Esophagus (tissue), 2 donors: ENCODE measurements around the gene CCDC192. TPM values are rescaled to one million over a fixed set of nuclear protein-coding genes. Genes with fewer than 3 reads are reported as not detected.

Experiments
- H3K27ac ChIP-seq, 2 donors: one replicate each; pipeline ENCODE4 v1.5.1; 2013; ENCODE audit warnings: low read depth in 2 of 2, mild to moderate bottlenecking in 2 of 2, inconsistent platforms in 1 of 2, low read length in 1 of 2, moderate library complexity in 1 of 2
- H3K27me3 ChIP-seq, 2 donors: one replicate each; pipeline ENCODE4 v1.6.1; 2013; ENCODE audit warnings: low read length in 2 of 2, control low read depth in 1 of 2, mild to moderate bottlenecking in 1 of 2; ENCODE audit not compliant: insufficient read depth in 2 of 2, control insufficient read depth in 1 of 2
- H3K36me3 ChIP-seq, 2 donors: one replicate each; pipeline ENCODE4 v1.6.1; 2013; ENCODE audit warnings: low read length in 1 of 2; ENCODE audit not compliant: control insufficient read depth in 2 of 2, insufficient read depth in 2 of 2
- H3K4me1 ChIP-seq, 2 donors: one replicate each; pipeline ENCODE4 v1.6.1; 2013; ENCODE audit warnings: low read length in 1 of 2; ENCODE audit not compliant: control insufficient read depth in 2 of 2, insufficient read depth in 2 of 2
- H3K4me3 ChIP-seq, 2 donors: one replicate each; pipeline ENCODE4 v1.5.1; 2013; ENCODE audit warnings: low read length in 2 of 2, mild to moderate bottlenecking in 2 of 2, low read depth in 1 of 2, moderate library complexity in 1 of 2
- H3K9me3 ChIP-seq, 2 donors: one replicate each; pipeline ENCODE4 v1.6.1; 2013; ENCODE audit warnings: mild to moderate bottlenecking in 2 of 2, low read depth in 1 of 2, low read length in 1 of 2, moderate library complexity in 1 of 2; ENCODE audit not compliant: control insufficient read depth in 2 of 2, insufficient read depth in 1 of 2
- WGBS, 2 donors: extraction: QIAGEN DNeasy Blood & Tissue Kit; methylation state at CpG; one replicate each; pipeline ENCODE4 v1.1.7; 2013; 5-methylcytosine and 5-hydroxymethylcytosine counted together
- polyA plus RNA-seq, 2 donors: library from polyadenylated mRNA; stranded (reverse); fragments of 200-250 nt; gene quantifications; one replicate each; pipeline ENCODE4 v1.2.3, GENCODE V29; 2013
- donor health status: healthy with polysubstance abuse.
- donor health status: Bipolar disorder and iron deficiency.

CCDC192 gene
- polyA plus RNA-seq, 2 donors: not detected

DNA sequence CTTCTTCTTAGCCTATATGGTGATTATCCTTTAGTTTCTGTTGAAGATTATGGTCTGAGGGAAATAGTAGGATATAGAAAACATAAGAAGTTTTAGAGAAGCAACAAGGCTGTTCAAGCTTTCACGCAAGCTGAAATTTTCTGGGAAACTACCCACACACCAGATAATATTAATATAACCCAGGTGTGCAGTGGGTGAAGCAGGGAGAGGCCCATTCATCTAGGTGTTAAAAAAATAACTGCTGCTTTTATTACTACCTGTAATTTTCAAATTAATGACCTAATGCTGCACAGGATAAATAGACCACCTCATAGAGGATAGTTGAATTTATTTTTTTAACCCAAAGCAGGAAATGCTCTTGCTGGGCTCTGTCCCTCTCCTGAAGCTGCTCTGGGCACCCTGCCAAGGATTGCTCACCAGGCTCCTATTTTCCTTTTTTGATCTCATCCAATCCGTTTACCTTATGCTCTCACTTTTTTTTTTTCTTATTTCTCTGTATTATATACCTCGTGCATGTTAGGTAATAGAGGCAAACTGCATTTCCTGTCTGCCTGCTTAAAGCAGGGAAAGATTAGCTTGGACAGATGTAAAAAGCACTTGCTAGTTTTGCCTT is 256.1 kb downstream of the CCDC192 start:
- Histone ChIP-seq H3K4me1 (peaks cover 4% of the 10 kb centered on the region in 2 donors), H3K27me3 (no peaks in the 10 kb centered on the region), H3K27ac (no peak overlapping the region), H3K4me3 (no peak overlapping the region), H3K9me3 (peaks cover 0 to 3% of the 10 kb centered on the region in 2 donors), H3K36me3 (no peaks in the 10 kb centered on the region)
- WGBS, 2 donors: 19 to 30% methylated on average over 3 of the region's 3 CpGs

DNA sequence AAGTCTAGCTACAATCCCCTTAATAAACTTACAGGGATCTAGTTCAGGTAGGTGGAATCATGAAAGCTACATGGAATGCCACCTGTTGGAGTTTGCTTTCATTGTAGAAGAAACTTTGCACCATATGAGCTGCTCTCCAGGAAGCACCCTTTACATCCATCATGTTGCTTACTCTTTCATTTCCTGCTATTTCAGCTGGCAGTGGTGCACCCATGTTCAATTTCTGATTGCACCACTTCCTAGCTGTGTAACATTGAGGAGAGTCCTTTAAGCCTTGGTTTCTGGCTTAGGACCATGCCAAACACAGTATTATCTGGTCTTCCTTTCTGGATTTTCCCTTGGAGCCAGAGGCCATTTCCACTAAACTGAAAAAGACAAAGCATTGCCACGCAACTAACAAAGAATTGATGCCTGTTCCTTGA is 257.1 kb downstream of the CCDC192 start:
- no peak overlapping the region for H3K27ac ChIP-seq
- peaks cover 0 to 3% of the 10 kb centered on the region in 2 donors for H3K9me3 ChIP-seq
- no peak overlapping the region for H3K4me3 ChIP-seq
- WGBS, 2 donors: 68 to 83% methylated on average over 1 of the region's 1 CpG
- peaks cover 4% of the 10 kb centered on the region in 2 donors for H3K4me1 ChIP-seq
- H3K27me3 ChIP-seq: no peaks in the 10 kb centered on the region
- H3K36me3 ChIP-seq: no peaks in the 10 kb centered on the region

DNA sequence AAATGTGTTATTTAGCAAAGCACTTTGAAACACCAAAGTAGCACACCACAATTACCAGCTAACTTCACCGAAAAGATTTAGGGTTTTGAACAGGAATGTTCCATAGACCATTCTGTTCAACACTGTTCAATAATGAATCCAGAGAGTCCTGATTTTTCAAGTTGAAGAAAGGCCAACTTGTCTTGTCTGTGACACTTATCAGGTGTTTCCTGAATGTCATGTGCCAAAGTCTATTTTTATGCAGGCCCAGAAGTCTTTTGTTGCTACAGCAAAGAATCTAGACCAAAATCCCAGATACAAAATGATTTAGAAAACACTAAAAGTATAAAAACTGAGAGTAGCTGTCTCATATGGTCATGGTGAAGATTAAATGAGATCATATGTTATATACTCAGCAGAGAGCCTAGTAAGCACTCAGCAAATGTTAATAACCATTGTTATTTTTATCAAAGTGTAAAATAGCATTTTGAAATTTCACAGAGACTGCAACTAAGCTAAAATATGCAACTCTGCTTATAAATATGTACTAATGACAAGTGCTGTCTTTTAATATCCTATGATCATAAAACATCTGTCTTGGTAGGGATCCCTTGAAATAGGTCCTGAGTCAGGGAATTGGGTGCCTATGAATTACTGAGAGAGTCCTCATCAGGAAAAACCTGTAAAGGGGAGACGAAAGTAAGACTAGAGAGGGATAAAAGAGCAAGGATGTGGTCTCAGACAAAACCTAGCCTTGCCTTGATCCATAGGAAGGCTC is 258.0 kb downstream of the CCDC192 start:
- Histone ChIP-seq H3K36me3 (no peaks in the 10 kb centered on the region), H3K9me3 (peaks cover 3% of the 10 kb centered on the region in 2 donors), H3K4me3 (no peak overlapping the region), H3K27ac (no peak overlapping the region), H3K27me3 (no peaks in the 10 kb centered on the region), H3K4me1 (peaks cover 4% of the 10 kb centered on the region in 2 donors)
- WGBS, 2 donors: 85 to 92% methylated on average over 2 of the region's 2 CpGs

DNA sequence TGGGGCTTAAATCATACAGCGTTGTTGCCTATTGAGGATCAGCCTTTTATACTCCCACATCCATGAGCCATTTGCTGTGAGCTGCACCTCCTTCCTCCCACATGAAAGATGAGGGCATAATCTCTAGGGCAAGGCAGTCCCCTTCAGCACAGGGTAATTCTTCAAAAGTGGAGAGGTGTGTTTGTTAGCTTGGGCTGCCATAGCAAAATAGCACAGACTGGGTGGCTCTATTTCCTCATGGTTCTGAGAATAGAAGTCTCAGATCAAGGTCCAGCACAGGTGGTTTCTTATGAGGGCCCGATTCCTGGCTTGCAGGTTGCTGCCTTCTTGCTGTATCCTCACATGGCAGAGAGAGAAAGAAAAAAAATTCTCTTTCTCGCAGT is 258.6 kb downstream of the CCDC192 start:
- H3K4me3 ChIP-seq: no peak overlapping the region
- WGBS, 2 donors: 77 to 94% methylated on average over 3 of the region's 3 CpGs
- H3K36me3 ChIP-seq: no peaks in the 10 kb centered on the region
- H3K27me3 ChIP-seq: no peaks in the 10 kb centered on the region
- H3K27ac ChIP-seq: no peak overlapping the region
- peaks cover 4% of the 10 kb centered on the region in 2 donors for H3K4me1 ChIP-seq
- peaks cover 3% of the 10 kb centered on the region in 2 donors for H3K9me3 ChIP-seq

DNA sequence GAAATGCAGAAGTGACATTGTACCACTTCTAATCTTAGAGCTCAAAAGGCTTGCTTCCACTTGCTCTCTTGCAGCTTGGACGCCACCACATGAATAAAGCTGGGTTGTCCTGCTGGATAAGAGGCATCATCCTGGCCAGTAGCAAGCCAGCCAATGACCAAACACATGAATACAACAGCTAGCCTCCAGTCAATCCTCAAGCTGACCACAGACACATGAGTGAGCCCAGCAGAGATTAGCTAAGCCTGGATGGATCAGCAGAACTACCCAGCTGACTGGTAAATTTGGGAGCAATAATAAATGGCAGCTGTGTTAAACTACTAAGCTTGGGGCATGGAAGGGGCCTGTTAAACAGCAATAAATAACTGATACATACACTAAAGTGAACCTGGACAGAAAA is 259.3 kb downstream of the CCDC192 start:
- Histone ChIP-seq H3K4me1 (peaks cover 0 to 2% of the 10 kb centered on the region in 2 donors), H3K27me3 (no peaks in the 10 kb centered on the region), H3K36me3 (no peaks in the 10 kb centered on the region), H3K27ac (no peak overlapping the region), H3K9me3 (peaks cover 0 to 3% of the 10 kb centered on the region in 2 donors), H3K4me3 (no peak overlapping the region)
- WGBS, 2 donors: 94 to 100% methylated on average over 1 of the region's 1 CpG

GRCh38 chr5:127963233-127963632 is 260.0 kb downstream of the CCDC192 start:
- Histone ChIP-seq H3K27me3 (no peaks in the 10 kb centered on the region), H3K9me3 (peaks cover 0 to 3% of the 10 kb centered on the region in 2 donors), H3K36me3 (no peaks in the 10 kb centered on the region), H3K4me1 (peaks cover 0 to 2% of the 10 kb centered on the region in 2 donors), H3K27ac (no peak overlapping the region), H3K4me3 (no peak overlapping the region)
- WGBS, 2 donors: 68% methylated on average over 1 of the region's 1 CpG

DNA sequence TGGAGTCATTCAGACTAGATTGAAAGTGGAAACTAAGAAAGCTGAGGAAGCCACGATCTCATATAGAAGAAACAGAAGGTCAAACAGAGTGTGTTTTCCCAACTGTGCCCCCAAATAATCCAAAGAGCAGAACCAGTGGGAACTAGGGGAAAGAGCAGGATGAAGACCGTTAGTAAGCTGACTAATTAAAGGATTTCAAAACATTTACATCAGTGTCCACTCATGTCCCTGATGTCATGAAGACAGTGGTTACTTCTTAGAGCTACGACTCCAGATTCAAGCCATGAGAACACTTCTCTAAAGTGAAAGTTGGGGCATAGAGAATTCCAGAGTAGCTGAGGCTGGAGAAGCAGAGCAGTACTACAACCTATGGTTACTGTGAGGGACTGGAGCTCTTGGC is 260.7 kb downstream of the CCDC192 start:
- 89 to 91% methylated on average over 3 of the region's 3 CpGs for WGBS, 2 donors
- H3K27ac ChIP-seq: no peak overlapping the region
- H3K4me3 ChIP-seq: no peak overlapping the region
- H3K27me3 ChIP-seq: no peaks in the 10 kb centered on the region
- H3K9me3 ChIP-seq: peaks cover 0 to 3% of the 10 kb centered on the region in 2 donors
- H3K36me3 ChIP-seq: no peaks in the 10 kb centered on the region
- peaks cover 0 to 2% of the 10 kb centered on the region in 2 donors for H3K4me1 ChIP-seq

DNA sequence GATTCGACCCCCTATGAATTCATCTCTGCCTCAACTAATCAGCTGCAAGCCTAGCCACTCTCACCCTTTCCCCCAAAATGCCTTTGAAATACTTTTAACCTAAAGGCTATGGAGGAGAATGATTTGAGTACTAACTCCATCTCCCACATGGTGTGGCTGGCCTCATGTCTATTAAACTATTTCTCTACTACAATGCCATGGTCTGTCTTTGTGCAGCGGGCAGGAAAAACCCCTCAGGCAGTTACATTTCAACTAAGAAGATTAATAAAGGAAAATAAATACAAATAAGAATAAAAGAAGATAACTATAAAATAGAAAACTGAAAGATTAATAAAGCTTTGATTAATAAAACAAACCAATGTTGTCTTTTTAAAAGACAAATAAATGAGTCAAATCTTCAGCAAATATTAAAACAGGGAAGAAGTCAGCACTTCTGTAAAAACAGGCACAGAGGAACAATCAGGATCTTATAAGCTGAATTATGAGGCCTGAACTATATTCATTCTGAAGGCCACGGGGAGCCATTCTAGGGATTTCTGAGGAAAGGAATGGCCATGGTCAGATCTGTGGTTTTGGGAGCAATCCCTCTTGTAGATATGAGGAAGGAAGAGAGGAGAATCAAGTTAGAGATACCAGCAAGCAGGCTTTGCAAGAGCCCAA is 264.3 kb downstream of the CCDC192 start:
- H3K27ac ChIP-seq: no peak overlapping the region

DNA sequence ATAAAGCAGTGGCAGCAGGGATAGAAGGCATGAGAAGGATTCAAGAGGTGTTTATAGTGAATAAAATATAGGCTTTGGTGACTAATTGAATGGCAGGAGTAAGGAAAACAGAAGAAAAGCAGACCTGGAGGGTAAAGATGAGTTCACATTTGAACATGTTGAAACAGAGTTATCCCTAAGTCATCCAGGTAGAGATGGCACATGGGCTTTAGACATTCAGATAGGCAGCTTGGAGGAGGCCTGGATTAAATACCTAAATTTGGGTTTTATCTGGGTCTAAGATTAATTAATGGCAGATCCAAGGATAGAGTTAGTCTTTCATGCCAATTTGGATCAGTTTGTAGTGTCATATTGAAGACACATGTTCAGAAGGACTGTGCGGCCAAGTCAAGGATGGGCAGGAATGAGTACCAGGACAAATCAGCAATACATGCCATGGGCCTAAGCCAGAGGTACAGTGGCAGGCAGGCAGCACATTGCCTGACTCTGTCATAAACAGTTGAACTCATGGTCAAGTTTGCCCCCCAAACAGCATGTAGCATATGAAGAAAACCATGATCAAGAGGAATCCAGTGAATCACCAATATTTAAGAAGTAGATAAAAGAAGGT is 264.9 kb downstream of the CCDC192 start:
- no peaks in the 10 kb centered on the region for H3K4me1 ChIP-seq
- WGBS, 2 donors: 82 to 88% methylated on average over 1 of the region's 1 CpG
- no peak overlapping the region for H3K4me3 ChIP-seq
- H3K27ac ChIP-seq: no peak overlapping the region
- no peaks in the 10 kb centered on the region for H3K36me3 ChIP-seq
- H3K9me3 ChIP-seq: peaks cover 0 to 3% of the 10 kb centered on the region in 2 donors
- no peaks in the 10 kb centered on the region for H3K27me3 ChIP-seq

More for the DNA sequence above, 264.3 kb downstream of the CCDC192 start:
- 78 to 90% methylated on average over 3 of the region's 3 CpGs for WGBS, 2 donors
- Histone ChIP-seq H3K36me3 (no peaks in the 10 kb centered on the region), H3K9me3 (peaks cover 0 to 3% of the 10 kb centered on the region in 2 donors), H3K4me3 (no peak overlapping the region), H3K4me1 (no peaks in the 10 kb centered on the region), H3K27me3 (no peaks in the 10 kb centered on the region)
